Activated CD4-positive, alpha-beta T cell treated with anti-CD3 and anti-CD28 coated beads, Interleukin-2, Interleukin-6, amounts not matched to agents 100 ng/mL and 50 ng/mL, durations not matched to agents 16 hours and 8 hours (primary cell): Measurements from ENCODE around the gene TRABD2B.

Experiments
- DNase-seq: peaks from one replicate; pipeline ENCODE4 v3.0.0-alpha.2; 2020

Gene TRABD2B

DNA sequence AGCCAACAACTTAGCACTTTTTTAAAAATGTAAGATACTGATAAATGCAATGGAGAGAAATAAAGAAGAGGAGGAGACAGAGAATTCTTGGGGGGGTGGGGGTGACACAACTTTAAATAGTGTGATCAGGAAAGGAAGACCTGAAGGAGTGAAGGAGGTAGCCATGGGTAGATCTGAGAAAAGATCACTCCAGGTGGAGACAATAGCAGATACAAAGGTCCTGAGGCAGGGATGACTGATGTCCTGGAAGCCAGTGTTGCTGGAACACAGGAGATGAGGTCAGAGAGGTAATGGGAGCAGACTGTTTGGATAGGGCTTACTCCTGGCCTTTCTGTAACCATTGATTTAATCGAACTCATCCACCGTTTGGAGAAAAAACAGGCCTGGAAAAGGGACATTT, 24.6 kb upstream of the TRABD2B start:
- DNase-seq: no peak

DNA sequence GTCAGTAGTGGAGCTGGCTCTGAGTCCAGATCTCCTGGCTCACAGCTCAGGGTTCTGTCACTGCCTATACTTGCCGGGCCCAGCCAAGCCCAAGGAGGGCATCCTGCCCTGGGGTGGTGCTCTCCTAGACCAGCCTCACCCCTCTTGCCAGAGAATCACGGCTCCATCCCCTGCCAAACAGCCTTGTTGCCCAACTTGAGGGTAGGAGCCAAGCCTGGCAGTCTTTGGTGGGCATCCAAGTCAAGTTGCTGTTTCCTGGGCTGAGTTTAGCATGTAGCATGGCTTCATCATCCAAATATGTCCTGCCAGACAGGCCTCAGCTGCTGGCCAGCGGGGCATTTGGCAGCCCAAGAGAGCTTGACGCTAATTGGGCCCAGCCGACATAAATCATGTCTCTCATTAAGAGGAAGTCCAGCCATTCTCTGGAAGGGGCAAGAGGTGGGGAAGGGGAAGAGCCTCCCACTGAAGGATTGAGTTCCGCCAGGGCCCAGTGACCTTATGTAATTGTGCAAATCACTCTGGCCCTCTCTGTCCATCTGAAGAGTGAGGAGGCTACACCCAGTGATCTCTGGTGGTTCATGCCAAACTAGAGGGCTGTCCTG, 22.6 kb upstream of the TRABD2B start:
- DNase-seq: no peak

DNA sequence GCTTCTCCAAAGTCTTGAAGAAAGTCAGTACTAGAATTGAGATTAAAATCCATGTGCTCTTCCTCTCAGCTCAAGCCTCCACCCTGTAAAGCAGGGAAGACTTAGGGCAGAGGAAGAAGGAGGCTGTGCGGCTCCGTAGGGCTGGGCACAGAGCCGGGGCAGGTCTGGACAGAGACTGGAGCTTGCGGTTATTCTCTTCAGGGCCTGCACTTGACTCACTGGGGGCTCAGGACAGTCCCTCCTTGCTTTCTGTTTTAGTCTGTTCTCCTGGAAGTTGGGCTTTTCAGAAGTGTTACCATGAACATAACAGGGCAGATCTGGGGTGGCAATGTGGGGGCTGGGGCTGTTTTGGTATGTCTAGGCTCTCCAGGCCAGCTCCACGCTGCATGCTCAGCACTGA, 21.6 kb upstream of the TRABD2B start:
- no peak for DNase-seq

DNA sequence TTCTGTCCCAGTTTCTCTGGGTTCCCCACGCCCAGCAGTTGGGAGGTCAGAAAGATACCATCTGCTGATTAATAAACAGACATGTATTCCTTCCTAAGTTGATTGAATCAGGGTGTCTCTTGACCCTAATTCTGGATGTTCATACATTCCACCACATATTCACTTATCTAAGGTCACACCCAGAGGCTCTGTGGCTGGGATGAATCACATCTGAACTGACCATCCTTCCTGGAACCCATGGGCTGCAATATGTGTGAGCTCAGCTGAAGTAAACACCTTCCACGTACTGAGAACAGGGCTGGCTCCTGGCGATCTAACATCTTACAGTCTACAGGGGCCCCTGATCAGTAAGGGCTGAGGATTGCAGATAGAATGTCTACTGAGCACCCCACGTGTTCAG, 20.5 kb upstream of the TRABD2B start:
- no peak for DNase-seq

DNA sequence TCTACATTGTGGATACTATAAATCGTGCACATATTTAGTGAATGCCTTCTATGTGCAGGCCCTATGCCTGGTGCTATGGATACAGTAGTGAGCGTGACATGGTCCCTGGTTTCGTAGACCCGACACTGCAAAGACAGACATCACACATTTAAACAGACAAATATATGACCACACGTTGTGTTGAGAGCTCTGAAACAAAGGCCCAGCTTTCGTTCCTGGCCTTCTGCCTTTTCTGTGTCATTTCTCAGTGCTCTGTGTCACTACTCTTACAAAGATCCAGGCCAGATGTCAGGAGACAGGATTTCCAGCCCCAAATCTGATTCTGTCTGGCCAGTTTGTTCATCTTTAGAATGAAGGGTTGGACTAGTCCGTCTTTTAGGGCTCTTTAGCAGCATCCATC, 19.3 kb upstream of the TRABD2B start:
- no peak for DNase-seq

DNA sequence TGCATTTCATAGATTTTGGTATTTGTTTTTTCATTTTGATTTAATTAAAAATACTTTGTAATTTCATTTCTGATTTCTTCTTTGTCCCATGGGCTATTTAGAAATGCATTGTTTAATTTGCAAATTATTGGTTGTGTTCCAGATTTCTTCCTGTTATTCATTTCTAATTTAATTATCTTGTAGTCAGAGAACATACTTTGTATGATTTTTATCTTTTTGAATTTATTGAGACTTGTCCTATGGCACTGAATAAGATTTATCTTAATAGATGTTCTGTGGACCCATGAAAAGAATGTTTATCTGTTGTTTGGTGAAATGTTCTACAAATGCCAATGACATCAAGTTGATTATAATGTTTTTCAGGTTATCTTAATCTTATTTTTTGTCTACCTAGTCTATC, 16.1 kb upstream of the TRABD2B start:
- no peak for DNase-seq

DNA sequence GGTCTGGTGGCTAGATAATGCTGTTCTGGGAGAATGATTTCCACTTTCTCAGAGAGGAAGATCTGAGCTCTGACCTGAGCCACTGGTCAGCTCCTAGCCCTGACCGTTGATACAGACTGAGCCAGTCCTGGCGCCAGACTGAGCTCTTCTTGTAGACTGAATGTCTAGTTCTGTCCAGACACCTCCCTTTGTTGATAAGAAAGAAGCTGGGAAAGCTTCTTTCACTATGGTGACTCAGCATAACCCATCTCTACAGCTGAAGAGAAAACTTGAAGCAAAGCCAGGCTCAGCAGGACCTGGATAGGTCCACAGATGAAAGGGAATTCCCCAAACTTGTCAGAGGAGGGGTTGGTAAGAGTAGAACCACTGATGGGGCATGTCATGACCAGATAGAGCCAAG, 9.9 kb upstream of the TRABD2B start:
- no peak for DNase-seq

DNA sequence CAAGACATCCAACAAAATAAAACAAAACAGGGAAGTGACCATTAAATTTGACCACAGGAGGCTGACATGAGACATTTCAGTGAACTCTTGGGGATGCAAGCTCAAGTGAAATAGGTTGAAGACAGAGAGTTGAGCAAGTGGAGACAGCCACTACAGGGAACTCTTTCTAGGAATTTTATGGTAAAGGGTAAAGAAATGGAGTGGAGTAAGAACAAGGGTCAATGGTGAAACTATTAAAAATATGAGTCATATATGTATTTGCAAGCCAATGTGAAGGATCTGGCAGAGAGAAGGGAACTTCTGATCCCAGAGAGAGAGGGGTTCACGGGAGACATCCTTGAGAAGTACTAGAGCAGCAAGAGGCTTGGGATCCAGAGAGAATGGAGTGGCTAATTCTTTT, 9.1 kb upstream of the TRABD2B start:
- DNase-seq: no peak

DNA sequence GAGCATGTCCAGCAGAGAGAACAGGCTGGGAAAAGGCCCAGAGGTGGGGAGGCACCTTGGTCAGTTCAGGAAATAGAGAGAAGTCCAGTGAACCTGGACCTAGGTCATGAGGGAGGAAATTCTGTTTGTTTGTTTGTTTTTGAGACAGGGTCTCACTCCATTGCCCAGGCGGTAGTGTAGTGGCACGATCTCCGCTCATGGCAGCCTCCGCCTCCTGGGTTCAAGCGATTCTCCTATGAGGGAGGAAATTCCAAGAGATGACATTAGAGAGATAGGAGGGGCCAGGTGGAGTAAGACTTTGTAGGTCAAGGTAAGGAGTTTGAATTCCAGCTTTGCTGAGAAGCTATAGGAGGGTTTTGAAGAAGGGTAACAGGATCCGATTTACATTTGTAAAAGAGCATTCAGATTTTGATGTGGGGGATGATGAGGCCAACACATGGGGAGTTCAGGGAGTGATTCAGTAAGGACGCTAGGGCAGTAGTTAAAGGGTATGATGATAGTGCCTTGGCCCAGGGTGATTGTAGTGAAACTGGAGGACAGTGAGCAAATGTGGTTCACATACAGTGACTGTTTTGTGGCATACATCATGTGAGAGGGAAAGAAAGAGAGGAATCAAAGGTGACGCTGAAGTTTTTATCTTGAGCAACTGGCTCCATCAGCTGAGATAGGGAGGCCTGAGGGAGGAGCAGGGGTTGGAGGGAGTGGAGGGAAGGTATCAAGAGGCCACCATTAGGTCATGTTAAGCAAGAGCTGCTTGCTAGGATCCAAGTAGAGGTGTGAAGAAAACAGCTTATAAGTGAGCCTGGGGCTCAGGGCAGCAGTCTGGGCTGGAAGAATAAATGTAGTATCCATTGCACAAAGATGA, 8.3 kb upstream of the TRABD2B start:
- no peak for DNase-seq

DNA sequence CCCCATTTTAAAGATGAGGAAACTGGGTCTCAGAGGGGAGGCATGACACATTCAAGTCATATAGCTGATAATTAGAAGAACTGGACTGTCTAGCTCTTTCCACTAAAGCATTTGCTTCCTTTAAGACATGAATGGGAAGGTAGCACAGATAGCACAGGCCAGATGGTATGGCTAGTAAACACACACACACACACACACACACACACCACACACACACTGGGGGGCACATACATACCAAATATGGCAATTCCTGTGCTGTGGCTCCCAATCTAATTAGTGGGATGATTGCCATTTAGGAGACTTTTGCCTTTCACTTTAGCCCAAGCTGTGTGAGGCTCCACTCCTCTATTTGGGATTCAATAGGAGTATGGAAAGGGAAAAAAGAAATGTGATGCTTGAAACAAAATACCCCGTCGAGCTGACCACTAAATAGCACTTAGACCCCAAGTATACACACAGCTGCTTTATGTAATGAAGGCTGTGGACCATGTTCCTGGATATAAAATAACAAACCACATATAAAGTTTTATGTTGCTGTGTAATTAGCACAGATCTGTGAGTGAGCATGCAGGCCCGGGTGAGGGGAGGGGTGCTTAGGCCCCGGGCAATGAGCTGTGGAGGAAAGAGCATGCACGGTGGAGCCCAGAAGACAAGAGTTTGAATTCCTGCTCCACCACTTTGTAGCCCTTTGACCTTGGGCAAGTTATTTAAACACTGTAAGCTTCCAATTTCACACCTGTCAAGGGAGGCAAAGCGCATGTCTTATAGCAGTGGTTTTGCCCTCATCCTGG, 6.8 kb upstream of the TRABD2B start:
- no peak for DNase-seq

DNA sequence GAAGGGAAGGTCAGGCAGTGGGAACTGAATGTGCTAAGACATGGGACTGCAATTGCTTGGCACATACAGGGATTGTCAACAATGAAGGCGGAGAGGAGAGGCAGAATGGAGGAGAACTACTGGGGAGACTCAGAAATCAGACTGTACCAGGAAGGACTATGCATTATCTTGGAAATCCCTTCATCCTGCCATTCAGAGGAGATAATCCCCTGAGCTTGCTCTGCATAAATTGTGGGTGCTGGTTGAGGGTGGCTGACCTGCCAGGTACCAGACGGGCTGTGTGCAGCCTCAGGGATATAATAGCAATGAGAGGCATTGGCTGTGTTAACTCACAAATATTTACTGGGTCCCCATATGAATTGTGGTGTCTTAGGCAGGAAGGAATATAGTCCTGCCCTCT, 5.0 kb upstream of the TRABD2B start:
- no peak for DNase-seq

DNA sequence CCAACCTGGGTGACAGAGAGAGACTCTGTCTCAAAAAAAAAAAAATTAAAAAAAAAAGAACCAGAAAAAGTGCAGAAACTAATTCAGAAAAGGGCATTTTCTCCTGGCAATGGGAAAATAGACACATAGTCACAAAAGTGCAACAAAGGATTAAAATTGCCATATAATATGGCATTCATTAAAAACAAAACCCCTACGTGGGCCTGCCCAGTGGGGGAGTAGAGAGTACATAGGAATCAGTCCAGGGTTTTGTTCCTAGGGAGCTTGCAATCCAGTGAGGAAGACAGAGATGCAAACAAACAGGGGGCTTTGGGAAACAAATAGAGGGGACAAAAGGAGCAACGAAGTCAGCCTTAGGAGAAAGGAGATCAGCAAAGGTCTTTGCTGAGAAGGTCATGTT, 4.5 kb upstream of the TRABD2B start:
- DNase-seq: no peak

DNA sequence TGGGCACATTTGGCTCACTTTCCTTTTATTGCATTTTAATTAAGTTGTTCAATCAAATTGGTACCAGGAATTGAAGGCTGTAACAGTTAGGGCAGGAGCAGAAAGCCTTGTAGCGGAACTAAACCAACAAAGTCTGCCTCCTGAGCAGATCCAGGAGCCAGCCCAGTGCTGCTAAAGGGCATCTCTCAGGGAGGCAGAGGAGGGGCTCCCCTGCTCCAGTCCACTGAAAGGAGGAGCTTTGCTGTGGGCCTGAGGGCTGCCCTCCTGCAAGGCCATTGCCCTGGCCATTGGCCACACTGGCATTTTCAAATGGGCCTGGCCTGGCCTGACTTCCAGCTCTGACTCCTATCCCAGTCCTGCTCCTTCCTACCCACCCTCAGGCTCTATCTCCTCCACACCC, 3.7 kb upstream of the TRABD2B start:
- DNase-seq: no peak

DNA sequence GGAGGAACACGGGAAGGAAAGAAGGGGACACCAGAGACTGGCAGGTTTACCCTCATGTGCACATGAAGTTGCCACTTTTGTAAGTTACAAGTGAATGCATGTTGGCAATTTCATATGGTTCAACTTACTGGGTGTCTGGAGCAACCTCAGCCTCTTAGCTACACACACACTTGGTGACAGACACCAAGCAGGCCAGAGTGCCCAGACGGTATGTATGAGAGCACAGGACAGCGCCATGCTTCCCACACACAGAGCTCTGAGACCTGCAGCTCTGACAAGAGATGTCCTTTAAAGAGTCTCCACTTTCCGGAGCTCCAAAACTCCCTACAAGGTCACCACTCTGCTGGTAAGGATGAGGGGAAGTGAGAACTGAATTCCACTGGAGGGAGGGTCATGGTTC, 1.9 kb upstream of the TRABD2B start:
- DNase-seq: no peak

DNA sequence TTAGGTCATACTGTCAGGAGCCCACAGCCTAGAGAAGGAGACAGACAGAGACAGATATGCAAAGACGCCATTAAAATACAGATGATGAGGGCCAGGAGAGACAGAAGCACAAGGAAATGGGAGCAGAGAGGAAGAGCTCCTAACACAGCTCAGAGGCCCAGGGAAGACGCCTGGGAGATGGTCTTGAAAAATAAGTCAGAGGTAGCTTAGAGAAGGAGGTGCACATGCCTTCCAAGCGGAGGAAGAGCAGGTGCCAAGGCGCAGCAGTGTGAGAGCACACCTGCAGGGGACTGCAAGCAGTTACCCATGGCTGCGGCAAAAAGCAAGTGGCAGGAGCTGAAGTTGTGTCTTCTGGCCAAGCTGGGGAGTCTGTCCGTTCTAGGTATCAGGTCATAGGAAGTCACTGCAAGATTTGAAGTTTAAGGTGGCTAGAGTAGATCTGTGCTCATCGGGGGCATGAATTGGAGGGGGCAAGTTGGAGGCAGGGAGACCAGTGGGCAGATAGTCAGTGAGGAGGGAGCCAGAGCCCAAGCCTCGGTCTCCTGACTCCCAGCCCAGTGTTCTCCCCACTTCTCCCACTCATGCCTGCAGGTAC, 1.3 kb upstream of the TRABD2B start:
- DNase-seq: no peak

DNA sequence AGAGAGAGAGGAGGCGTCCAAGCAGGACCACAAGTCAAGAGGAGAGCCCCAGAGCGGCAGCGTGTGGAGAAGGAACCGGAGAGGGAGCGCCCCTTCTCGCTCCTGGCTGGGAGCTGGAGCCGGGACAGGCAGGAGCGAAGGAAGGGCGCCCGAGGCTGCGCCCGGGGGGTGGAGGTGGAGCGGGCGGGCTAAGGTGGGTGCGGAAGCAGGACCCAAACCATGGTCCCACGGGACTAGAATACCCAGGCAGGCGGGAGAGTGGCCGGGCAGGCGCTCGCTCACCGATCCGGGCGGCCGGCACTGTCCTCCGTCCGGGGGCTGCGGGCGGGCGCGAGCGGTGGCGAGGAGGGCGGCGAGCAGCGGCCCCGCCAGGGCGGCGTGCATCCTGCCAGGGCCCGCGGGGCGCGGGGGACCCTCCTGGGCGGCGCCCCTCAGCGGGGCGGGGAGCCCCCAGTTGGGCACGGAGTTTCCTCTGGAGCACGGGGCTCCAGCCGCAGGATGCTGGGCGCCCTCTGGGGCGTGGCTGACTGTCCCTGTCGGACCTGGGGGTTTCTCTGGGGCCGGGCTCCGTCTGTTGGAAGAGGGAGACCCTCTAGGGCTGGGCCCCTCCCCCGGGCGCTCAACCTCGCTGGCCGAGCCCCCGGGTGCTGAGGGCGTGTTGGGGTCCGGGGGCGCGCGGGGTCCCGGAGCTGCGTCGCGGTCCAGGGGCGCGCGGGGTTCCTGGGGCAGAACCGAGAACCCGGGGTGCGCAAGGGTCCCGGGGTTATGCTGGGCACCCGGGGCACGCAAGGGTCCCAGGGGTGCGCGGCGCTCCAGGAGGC, 569 bp downstream of the TRABD2B start:
- DNase-seq: no peak

DNA sequence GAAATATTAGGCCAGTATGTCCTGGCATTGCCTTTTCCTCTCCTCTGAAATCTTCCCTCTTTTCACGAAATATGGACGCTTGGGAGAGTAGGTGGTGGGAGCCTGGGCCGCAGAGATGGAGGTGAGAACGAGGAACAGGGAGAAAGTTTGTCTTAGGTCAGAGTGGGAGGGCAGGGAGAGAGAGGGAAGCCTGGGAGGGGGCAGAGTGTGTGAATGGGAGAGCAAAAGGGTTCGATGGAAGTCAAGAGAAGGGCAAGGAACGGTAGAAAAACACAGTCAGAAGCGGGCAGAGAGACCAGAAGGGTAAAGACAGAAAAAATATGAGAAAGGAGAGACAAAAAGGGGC, 1.2 kb downstream of the TRABD2B start:
- no peak for DNase-seq

DNA sequence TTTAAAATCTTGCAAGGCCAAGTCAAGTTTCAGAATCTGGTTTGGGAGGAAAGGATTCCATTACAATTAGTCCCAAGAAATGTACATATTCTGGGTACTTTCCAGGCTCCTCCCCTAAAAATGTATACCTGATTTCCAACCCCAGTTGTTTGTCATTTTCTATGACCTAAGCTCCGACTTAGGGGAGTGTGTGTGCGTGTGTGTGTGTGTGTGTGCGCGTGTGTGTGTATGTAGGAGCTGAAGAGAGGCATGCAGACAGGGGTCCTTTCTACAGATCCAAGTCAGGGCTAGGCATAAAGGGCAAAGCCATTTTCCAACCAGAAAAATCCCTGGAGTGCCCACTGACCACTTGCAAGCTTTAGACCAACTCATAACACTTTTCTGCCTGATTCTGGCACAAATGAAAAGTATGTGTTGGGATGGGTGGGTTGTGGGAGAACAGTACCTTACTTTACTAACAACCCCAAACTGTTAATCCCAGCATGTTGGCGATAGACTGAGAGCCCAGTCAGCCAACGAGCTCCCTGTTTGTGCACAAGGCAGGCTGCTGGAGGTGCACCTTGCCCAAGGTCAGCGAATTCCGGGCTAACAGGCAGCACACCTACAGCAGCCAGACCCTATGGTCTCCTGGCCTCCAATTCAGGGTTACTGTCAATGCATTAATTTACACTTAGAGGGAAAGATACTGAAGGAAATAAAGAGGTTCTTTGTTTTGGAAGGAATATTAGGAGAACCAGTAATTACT, 1.7 kb downstream of the TRABD2B start:
- DNase-seq: no peak

DNA sequence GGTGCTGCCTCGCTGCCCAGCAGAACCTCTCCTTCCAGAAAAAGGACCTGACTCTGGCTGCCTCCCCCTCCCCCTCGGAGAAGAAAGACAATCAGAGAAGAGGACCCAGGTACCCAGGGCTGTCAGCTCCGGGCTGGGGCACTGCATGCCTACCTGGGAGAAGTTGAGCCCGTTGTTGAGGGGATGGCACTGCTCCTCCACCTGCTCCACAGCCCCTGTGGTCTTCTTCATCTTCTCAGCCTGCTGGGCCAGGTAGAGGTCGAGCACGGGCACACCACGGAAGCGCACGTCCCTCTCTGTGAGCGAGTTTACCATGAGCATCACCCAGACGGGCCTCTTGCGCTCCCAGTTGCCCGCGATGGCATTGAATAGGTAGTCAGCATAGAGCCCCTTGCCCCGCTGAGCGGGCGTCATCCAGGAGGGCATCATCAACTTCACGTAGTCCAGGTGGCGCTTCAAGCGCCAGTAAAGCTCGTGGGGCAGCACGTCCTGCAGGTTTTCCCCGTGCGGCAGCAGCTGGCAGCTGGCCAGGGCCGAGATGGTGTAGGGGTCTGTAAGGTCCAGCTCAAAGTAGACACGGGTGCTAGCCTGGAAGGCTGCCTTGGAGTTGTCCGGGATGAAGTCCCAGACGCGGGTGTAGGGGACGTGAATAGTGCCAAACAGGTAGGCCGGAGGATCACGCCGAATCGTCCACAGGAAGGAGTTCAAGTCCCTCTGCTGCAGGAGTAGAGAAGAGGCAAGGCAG, 3.1 kb downstream of the TRABD2B start:
- no peak for DNase-seq

DNA sequence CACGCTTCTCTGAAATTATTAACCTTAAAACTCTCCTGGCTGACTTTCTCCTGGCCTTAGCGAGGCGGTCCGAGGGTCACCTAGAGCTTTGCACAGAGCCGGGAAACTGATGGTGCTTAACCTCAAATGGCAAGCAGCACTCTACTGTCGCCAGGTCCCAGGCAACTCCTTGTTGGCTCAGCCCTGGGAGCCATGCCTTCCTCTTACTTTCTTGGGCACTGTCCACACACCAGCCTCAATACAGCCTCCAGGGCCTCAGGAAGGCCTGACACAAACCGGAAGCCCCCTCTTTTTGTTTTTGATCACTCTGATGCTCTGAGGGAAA, 3.8 kb downstream of the TRABD2B start:
- no peak for DNase-seq

DNA sequence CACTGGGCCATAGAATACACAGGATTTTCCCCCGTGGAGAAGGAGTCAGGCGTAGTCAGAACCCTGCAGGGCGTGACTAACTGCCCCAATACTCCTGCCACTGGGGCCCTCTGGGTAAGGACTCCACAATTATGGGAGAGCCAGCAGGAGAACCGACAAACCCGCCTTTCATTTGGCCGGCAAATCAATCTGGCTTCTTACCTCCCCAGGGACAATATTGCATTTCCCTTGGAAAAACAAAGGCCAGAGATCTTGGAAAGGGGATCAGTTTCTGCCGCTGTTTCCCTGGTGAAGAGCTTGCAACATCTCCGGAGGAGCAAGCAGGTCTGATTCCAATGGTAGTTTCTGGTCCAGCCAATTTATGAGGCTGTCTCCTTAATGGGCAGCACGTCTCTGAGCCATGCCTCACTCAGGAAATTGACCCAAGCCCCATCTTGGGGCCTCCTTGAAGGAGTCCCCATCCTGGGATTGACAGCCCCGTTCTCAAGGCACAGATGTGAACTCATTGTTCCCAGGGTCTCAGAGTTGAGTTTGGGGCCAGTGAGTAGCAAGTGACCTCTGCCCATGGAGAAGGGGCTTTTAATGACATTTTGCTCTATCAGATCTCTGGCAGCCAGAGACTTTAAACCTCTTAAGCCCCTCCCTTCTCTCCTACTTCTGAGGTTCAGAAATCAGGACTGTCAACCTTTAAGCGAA, 4.3 kb downstream of the TRABD2B start:
- DNase-seq: no peak
